CD14-positive monocyte (primary cell): Measurements from ENCODE around the gene FOCAD. TPM values are rescaled to one million over a fixed set of nuclear protein-coding genes. Genes with fewer than 3 reads are reported as not detected.

ENCODE experiments used
- DNase-seq, 3 donors: peaks; one replicate each; pipeline ENCODE4 v3.0.0-alpha.2; 2011 to 2022
- H2AFZ ChIP-seq: 2 replicates; pipeline ENCODE4 v1.6.0; 2012; ENCODE audit warnings: mild to moderate bottlenecking, low read depth, low read length, inconsistent platforms; ENCODE audit not compliant: insufficient read depth, poor library complexity, severe bottlenecking
- H3K27ac ChIP-seq, 2 donors: 1 replicate in 1 of 2; 2 replicates in 1 of 2; pipeline ENCODE4 v1.5.1; 2012 to 2013; ENCODE audit warnings: low read length in 2 of 2, control low read depth in 1 of 2, inconsistent platforms in 1 of 2, low read depth in 1 of 2, mild to moderate bottlenecking in 1 of 2
- H3K27me3 ChIP-seq, 2 donors: one replicate each; pipeline versions ENCODE4 v1.6.0 to v1.6.1; 2011 to 2013; ENCODE audit warnings: low read length in 2 of 2; ENCODE audit not compliant: control insufficient read depth in 2 of 2, insufficient read depth in 2 of 2
- H3K36me3 ChIP-seq, 2 donors: replicated peaks in 1 of 2; 1 replicate in 1 of 2; 2 replicates in 1 of 2; pipeline versions ENCODE4 v1.5.1 to v1.6.1; 2012 to 2013; ENCODE audit warnings: low read length in 2 of 2, control low read depth in 1 of 2, inconsistent platforms in 1 of 2, mild to moderate bottlenecking in 1 of 2; ENCODE audit not compliant: insufficient read depth in 2 of 2, control insufficient read depth in 1 of 2
- H3K4me1 ChIP-seq, 2 donors: 1 replicate in 1 of 2; 2 replicates in 1 of 2; pipeline versions ENCODE4 v1.5.1 to v1.6.1; 2012 to 2013; ENCODE audit warnings: low read length in 2 of 2, control low read depth in 1 of 2, inconsistent platforms in 1 of 2, mild to moderate bottlenecking in 1 of 2, moderate library complexity in 1 of 2; ENCODE audit not compliant: insufficient read depth in 2 of 2, control insufficient read depth in 1 of 2
- H3K4me2 ChIP-seq: replicated peaks from 2 replicates; pipeline ENCODE3; 2012; ENCODE audit warnings: low read length, moderate library complexity, mild to moderate bottlenecking; ENCODE audit not compliant: poor library complexity, severe bottlenecking; ENCODE audit errors: extremely low read depth
- H3K4me3 ChIP-seq, 3 experiments: fragments of 200-600 bp in 1 of 3; sonication (generic) in 1 of 3; replicated peaks in 1 of 3; 1 replicate in 2 of 3; 2 replicates in 1 of 3; pipeline ENCODE4 v1.5.1; 2011 to 2013; ENCODE audit warnings: low read length in 3 of 3, mild to moderate bottlenecking in 3 of 3, control low read depth in 2 of 3, low read depth in 2 of 3, inconsistent platforms in 1 of 3, moderate library complexity in 1 of 3
- H3K79me2 ChIP-seq: 2 replicates; pipeline ENCODE4 v1.6.0; 2012; ENCODE audit warnings: mild to moderate bottlenecking, control low read depth, inconsistent platforms, low read length, moderate library complexity; ENCODE audit not compliant: insufficient read depth
- H3K9ac ChIP-seq: 2 replicates; pipeline ENCODE4 v1.6.0; 2017; ENCODE audit warnings: low read length, mild to moderate bottlenecking; ENCODE audit not compliant: insufficient read depth, poor library complexity, severe bottlenecking
- H3K9me3 ChIP-seq, 2 donors: replicated peaks in 1 of 2; 1 replicate in 1 of 2; 2 replicates in 1 of 2; pipeline versions ENCODE4 v1.5.1 to v1.6.1; 2012 to 2013; ENCODE audit warnings: low read length in 2 of 2, control low read depth in 1 of 2; ENCODE audit not compliant: control insufficient read depth in 1 of 2, insufficient read depth in 1 of 2
- H4K20me1 ChIP-seq: 2 replicates; pipeline ENCODE4 v1.6.0; 2012; ENCODE audit warnings: mild to moderate bottlenecking, low read length, control low read depth, moderate library complexity; ENCODE audit not compliant: insufficient read depth
- H3K27ac Mint-ChIP-seq, 7 donors: one replicate each; pipeline ENCODE4 v1.8.0; 2020; ENCODE audit warnings: mild to moderate bottlenecking in 7 of 7, mixed read lengths in 7 of 7, moderate library complexity in 6 of 7, inconsistent platforms in 2 of 7
- H3K27me3 Mint-ChIP-seq, 3 donors: one replicate each; pipeline ENCODE4 v1.8.0; 2021 to 2022; ENCODE audit warnings: low read depth in 3 of 3, mild to moderate bottlenecking in 3 of 3, mixed read lengths in 3 of 3, moderate library complexity in 3 of 3, inconsistent platforms in 1 of 3
- H3K36me3 Mint-ChIP-seq, 2 donors: one replicate each; pipeline ENCODE4 v1.8.0; 2020; ENCODE audit warnings: mixed read lengths in 2 of 2, inconsistent platforms in 1 of 2, mild to moderate bottlenecking in 1 of 2
- H3K4me1 Mint-ChIP-seq: one replicate; pipeline ENCODE4 v1.8.0; 2020; ENCODE audit warnings: mild to moderate bottlenecking, mixed read lengths
- H3K4me3 Mint-ChIP-seq, 2 donors: one replicate each; pipeline ENCODE4 v1.8.0; 2020; ENCODE audit warnings: mild to moderate bottlenecking in 2 of 2, mixed read lengths in 2 of 2, moderate library complexity in 1 of 2
- H3K9me3 Mint-ChIP-seq, 7 donors: one replicate each; pipeline ENCODE4 v1.8.0; 2020 to 2022; ENCODE audit warnings: mixed read lengths in 7 of 7, mild to moderate bottlenecking in 6 of 7, moderate library complexity in 6 of 7, inconsistent platforms in 2 of 7
- CTCF ChIP-seq: fragments of 200-600 bp; IDR thresholded peaks from one replicate; pipeline ENCODE4 v1.8.0; 2022; ENCODE audit warnings: antibody characterized with exemption, mild to moderate bottlenecking
- WGBS: methylation state at CpG from one replicate; pipeline ENCODE4 v1.1.5; 2013; ENCODE audit warnings: missing lambda C conversion rate; ENCODE audit not compliant: insufficient coverage; 5-methylcytosine and 5-hydroxymethylcytosine counted together
- intact Hi-C, 2 donors: fragments of 100-400 bp; cut with micrococcal nuclease; formaldehyde crosslinking; loops; one replicate each; pipeline versions ENCODE4 v1.15.0 to v1.15.1; 2023
- polyA plus RNA-seq, 3 donors: library from polyadenylated mRNA; depleted of rRNA in 1 of 3; unstranded in 2 of 3; stranded (reverse) in 1 of 3; fragments of 300-500 nt in 2 of 3; fragments of >200 nt in 1 of 3; fragmentation: Illumina TruSeq in 2 of 3; gene quantifications; 1 replicate in 2 of 3; 2 replicates in 1 of 3; pipeline ENCODE4 v1.2.3, GENCODE V29; 2012 to 2021

FOCAD gene
- polyA plus RNA-seq, 3 donors = 4.9 to 6.3 (median 5.1) TPM

- Histone ChIP-seq H3K9ac (no peak overlapping the region), H3K4me3 (no peak overlapping the region), H4K20me1 (no peaks in the 10 kb centered on the region), H2AFZ (no peak overlapping the region), H3K4me2 (no peak overlapping the region), H3K79me2 (no peaks in the 10 kb centered on the region), H3K4me1 (no peaks in the 10 kb centered on the region), H3K9me3 (no peaks in the 10 kb centered on the region), H3K27me3 (no peaks in the 10 kb centered on the region), H3K36me3 (no peaks in the 10 kb centered on the region), H3K27ac (no peak overlapping the region)
- peaks cover 0 to 11% (median 5%) of the 10 kb centered on the region in 7 donors for H3K9me3 Mint-ChIP-seq
- intact Hi-C loops = no loop called here
- no peak for TF ChIP-seq CTCF
- H3K36me3 Mint-ChIP-seq = peaks cover 0 to 7% of the 10 kb centered on the region in 2 donors
- no peak overlapping the region for H3K4me3 Mint-ChIP-seq
- no peaks in the 10 kb centered on the region for H3K27me3 Mint-ChIP-seq
- 100% methylated on average over 1 of the region's 2 CpGs for WGBS
- H3K27ac Mint-ChIP-seq = no peak overlapping the region
- H3K4me1 Mint-ChIP-seq = no peaks in the 10 kb centered on the region
- DNase-seq = no peak
Measured at GRCh38 chr9:20853866-20854265, 169.8 kb downstream of the FOCAD start.

GRCh38 chr9:20854444-20854843 is 170.4 kb downstream of the FOCAD start:
- Histone ChIP-seq H3K9ac (no peak overlapping the region), H3K79me2 (no peaks in the 10 kb centered on the region), H3K4me2 (no peak overlapping the region), H3K27me3 (no peaks in the 10 kb centered on the region), H3K9me3 (no peaks in the 10 kb centered on the region), H3K36me3 (no peaks in the 10 kb centered on the region), H3K27ac (no peak overlapping the region), H3K4me1 (no peaks in the 10 kb centered on the region), H2AFZ (no peak overlapping the region), H4K20me1 (no peaks in the 10 kb centered on the region), H3K4me3 (no peak overlapping the region)
- H3K27me3 Mint-ChIP-seq = no peaks in the 10 kb centered on the region
- TF ChIP-seq CTCF = no peak
- H3K4me3 Mint-ChIP-seq = no peak overlapping the region
- H3K4me1 Mint-ChIP-seq = no peaks in the 10 kb centered on the region
- no peak for DNase-seq
- no peak overlapping the region for H3K27ac Mint-ChIP-seq
- no CpG with 5 or more reads among the region's 4 CpGs for WGBS
- H3K36me3 Mint-ChIP-seq = peaks cover 0 to 9% of the 10 kb centered on the region in 2 donors
- intact Hi-C loops = no loop called here
- peaks cover 0 to 11% (median 7%) of the 10 kb centered on the region in 7 donors for H3K9me3 Mint-ChIP-seq
